GM23338 (cell line): ENCODE measurements around the gene RANGAP1. TPM values are rescaled to one million over a fixed set of nuclear protein-coding genes. Genes with fewer than 3 reads are reported as not detected.

Source experiments
- ATAC-seq: fragments of 200-7000 bp; cut with Tn5 transposase; 3 replicates; pipeline ENCODE4 v1.9.1; 2020
- DNase-seq: peaks from one replicate; pipeline ENCODE4 v3.0.0-alpha.2; 2015; ENCODE audit warnings: low spot score
- H2AFZ ChIP-seq: fragments of 200-600 bp; sonication (generic); 2 replicates; pipeline ENCODE4 v1.8.0; 2016; ENCODE audit warnings: antibody characterized with exemption, mild to moderate bottlenecking, moderate library complexity
- H3F3A ChIP-seq: fragments of 200-600 bp; sonication (generic); replicated peaks from 2 replicates; pipeline ENCODE4 v1.8.0; 2017; ENCODE audit warnings: antibody characterized with exemption, mixed run types, low read depth
- H3K27ac ChIP-seq: fragments of 200-600 bp; sonication (generic); 2 replicates; pipeline ENCODE4 v1.6.1; 2016; ENCODE audit warnings: low read depth
- H3K27me3 ChIP-seq: fragments of 200-600 bp; sonication (generic); 2 replicates; pipeline ENCODE4 v1.8.0; 2016; ENCODE audit warnings: mild to moderate bottlenecking, mixed run types, moderate library complexity; ENCODE audit not compliant: insufficient read depth
- H3K36me3 ChIP-seq: fragments of 200-600 bp; sonication (generic); 2 replicates; pipeline ENCODE4 v1.8.0; 2016; ENCODE audit warnings: mild to moderate bottlenecking; ENCODE audit not compliant: insufficient read depth
- H3K4me1 ChIP-seq: fragments of 200-600 bp; sonication (generic); 2 replicates; pipeline ENCODE4 v1.8.0; 2016; ENCODE audit warnings: mild to moderate bottlenecking, moderate library complexity; ENCODE audit not compliant: insufficient read depth
- H3K4me2 ChIP-seq: fragments of 200-600 bp; sonication (generic); 2 replicates; pipeline ENCODE4 v1.7.1; 2017; ENCODE audit warnings: mixed run types
- H3K4me3 ChIP-seq: fragments of 200-600 bp; sonication (generic); 2 replicates; pipeline ENCODE4 v1.6.1; 2016; ENCODE audit warnings: mixed run types
- H3K79me2 ChIP-seq: fragments of 200-600 bp; sonication (generic); replicated peaks from 2 replicates; pipeline ENCODE4 v1.8.0; 2017; ENCODE audit warnings: mild to moderate bottlenecking; ENCODE audit not compliant: insufficient read depth
- H3K9me2 ChIP-seq: fragments of 200-600 bp; sonication (generic); 2 replicates; pipeline ENCODE4 v1.8.0; 2017; ENCODE audit not compliant: insufficient read depth
- H4K20me1 ChIP-seq: fragments of 200-600 bp; sonication (generic); replicated peaks from 2 replicates; pipeline ENCODE4 v1.8.0; 2017; ENCODE audit warnings: mild to moderate bottlenecking; ENCODE audit not compliant: insufficient read depth
- H3K27ac Mint-ChIP-seq: 2 replicates; pipeline ENCODE4 v1.8.0; 2020; ENCODE audit warnings: inconsistent platforms, mild to moderate bottlenecking, moderate library complexity, mixed read lengths
- H3K27me3 Mint-ChIP-seq: 3 replicates; pipeline ENCODE4 v1.8.0; 2022; ENCODE audit warnings: low read depth, mild to moderate bottlenecking, moderate library complexity, mixed read lengths, inconsistent platforms; ENCODE audit not compliant: insufficient read depth, poor library complexity
- H3K36me3 Mint-ChIP-seq: 3 replicates; pipeline ENCODE4 v1.8.0; 2021; ENCODE audit warnings: low read depth, mild to moderate bottlenecking, inconsistent platforms, moderate library complexity, mixed read lengths
- H3K4me1 Mint-ChIP-seq: 3 replicates; pipeline ENCODE4 v1.8.0; 2020; ENCODE audit warnings: mild to moderate bottlenecking, inconsistent platforms, mixed read lengths
- H3K4me3 Mint-ChIP-seq: 3 replicates; pipeline ENCODE4 v1.8.0; 2021; ENCODE audit warnings: moderate library complexity, mild to moderate bottlenecking, inconsistent platforms, mixed read lengths
- H3K9me3 Mint-ChIP-seq: 3 replicates; pipeline ENCODE4 v1.8.0; 2020; ENCODE audit warnings: moderate library complexity, mild to moderate bottlenecking, inconsistent platforms, mixed read lengths
- CREB1 ChIP-seq: fragments of 250-450 bp; sonication (Bioruptor Pico); IDR thresholded peaks from 2 replicates; pipeline ENCODE4 v1.5.0; 2020; ENCODE audit warnings: low read depth, mild to moderate bottlenecking, moderate library complexity
- EZH2 ChIP-seq: fragments of 200-600 bp; sonication (generic); IDR thresholded peaks from one replicate; pipeline ENCODE4 v1.8.0; 2017; ENCODE audit warnings: antibody characterized with exemption, mild to moderate bottlenecking, low read depth; ENCODE audit not compliant: unreplicated experiment
- EZH2phosphoT487 ChIP-seq: fragments of 200-600 bp; sonication (generic); IDR thresholded peaks from one replicate; pipeline ENCODE4 v1.8.1; 2018; ENCODE audit warnings: antibody characterized with exemption; ENCODE audit not compliant: unreplicated experiment
- JUNB ChIP-seq: IDR thresholded peaks from one replicate; pipeline ENCODE4 v1.6.1; 2016; ENCODE audit warnings: antibody characterized with exemption; ENCODE audit not compliant: unreplicated experiment
- NANOG ChIP-seq: IDR thresholded peaks from 2 replicates; pipeline ENCODE4 v1.6.1; 2016; ENCODE audit warnings: antibody characterized with exemption, borderline replicate concordance
- POLR2AphosphoS5 ChIP-seq: IDR thresholded peaks from 2 replicates; pipeline ENCODE4 v1.6.1; 2016; ENCODE audit warnings: antibody characterized with exemption, low read depth
- STAT1 ChIP-seq: IDR thresholded peaks from one replicate; pipeline ENCODE4 v1.6.1; 2016; ENCODE audit warnings: antibody characterized with exemption; ENCODE audit not compliant: unreplicated experiment
- ZNF114 ChIP-seq: fragments of 250-450 bp; sonication (Bioruptor Pico); IDR thresholded peaks from 2 replicates; pipeline ENCODE4 v1.5.0; 2020; ENCODE audit warnings: mild to moderate bottlenecking, moderate library complexity
- ZNF331 ChIP-seq: fragments of 250-450 bp; sonication (Bioruptor Pico); IDR thresholded peaks from 2 replicates; pipeline ENCODE4 v1.5.0; 2020; ENCODE audit warnings: low read depth, mild to moderate bottlenecking, moderate library complexity
- polyA plus RNA-seq: library from polyadenylated mRNA; unstranded; fragments of >200 nt; fragmentation: Nextera tagmentation; extraction: Ambion mirVana; gene quantifications from 2 replicates; pipeline ENCODE4 v1.2.1, GENCODE V29; 2016
- total RNA-seq: library from RNA; depleted of rRNA; stranded (reverse); fragments of >200 nt; shearing (Covaris generic); gene quantifications from 2 replicates; pipeline ENCODE4 v1.2.3, GENCODE V29; 2014
- TF ChIP-seq, protein P1 (sequence below): IDR thresholded peaks from 2 replicates; pipeline ENCODE4 v1.6.1; 2016; ENCODE audit warnings: antibody characterized with exemption
- TF ChIP-seq, protein P2 (sequence below): fragments of 250-450 bp; sonication (Bioruptor Pico); IDR thresholded peaks from 2 replicates; pipeline ENCODE4 v1.5.0; 2020; ENCODE audit warnings: mild to moderate bottlenecking, moderate library complexity
- TF ChIP-seq, protein P3 (sequence below): IDR thresholded peaks from one replicate; pipeline ENCODE4 v1.6.1; 2018; ENCODE audit warnings: antibody characterized with exemption; ENCODE audit not compliant: unreplicated experiment
- TF ChIP-seq, protein P4 (sequence below), 2 experiments: fragments of 200-600 bp in 1 of 2; sonication (generic) in 1 of 2; conservative IDR thresholded peaks; 2 replicates each; pipeline versions ENCODE4 v1.5.1 to v1.6.1; 2016 to 2017; ENCODE audit warnings: antibody characterized with exemption in 2 of 2, low read depth in 2 of 2, mild to moderate bottlenecking in 2 of 2, moderate library complexity in 1 of 2

Gene RANGAP1
- total and polyA plus RNA-seq, 2 experiments from 2014 or later, result 54.7 to 141 TPM

DNA sequence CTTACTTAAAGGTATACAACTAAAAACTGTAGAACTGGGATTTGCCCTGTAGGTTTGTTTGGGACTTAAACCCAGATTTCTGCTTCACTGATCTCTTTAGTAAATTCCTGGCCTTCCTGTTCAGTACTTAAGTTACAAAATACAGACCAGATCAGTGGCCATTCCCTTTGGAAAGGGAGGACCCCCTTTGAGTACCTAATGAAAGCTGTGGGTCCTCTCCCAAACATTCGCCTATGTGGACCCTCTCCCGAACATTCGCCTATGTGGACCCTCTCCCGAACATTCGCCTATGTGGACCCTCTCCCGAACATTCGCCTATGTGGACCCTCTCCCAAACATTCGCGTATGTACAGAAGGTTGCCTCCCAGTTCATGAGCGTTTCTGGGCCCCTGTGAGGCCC is 70.6 kb downstream of the RANGAP1 start:
- H3K9me3 Mint-ChIP-seq, result peaks cover 16% of the 10 kb centered on the region
- peaks cover 84% of the 10 kb centered on the region for H3K36me3 Mint-ChIP-seq
- no peak overlapping the region for H3K27ac ChIP-seq

More for the DNA sequence above, 70.6 kb downstream of the RANGAP1 start:
- H3K27ac Mint-ChIP-seq, result no peak overlapping the region
- Histone ChIP-seq H4K20me1 (no peaks in the 10 kb centered on the region), H2AFZ (no peak overlapping the region), H3K36me3 (peaks cover 26% of the 10 kb centered on the region), H3K9me2 (no peaks in the 10 kb centered on the region), H3K79me2 (no peaks in the 10 kb centered on the region), H3K4me3 (no peak overlapping the region), H3F3A (peaks cover 6% of the 10 kb centered on the region; the same call in 1 of the 2 replicates), H3K4me1 (peaks cover 17% of the 10 kb centered on the region), H3K4me2 (no peak overlapping the region), H3K27me3 (no peaks in the 10 kb centered on the region)
- H3K4me3 Mint-ChIP-seq, result no peak overlapping the region; the same call in 2 of the 3 replicates
- TF ChIP-seq ZNF114 (CRISPR knock-in tag) (no peak), EZH2phosphoT487 (no peak), CREB1 (CRISPR knock-in tag) (no peak), EZH2 (no peak), STAT1 (no peak), NANOG (no peak), JUNB (no peak), ZNF331 (CRISPR knock-in tag) (no peak), POLR2AphosphoS5 (no peak)
- TF ChIP-seq, protein P1, sequence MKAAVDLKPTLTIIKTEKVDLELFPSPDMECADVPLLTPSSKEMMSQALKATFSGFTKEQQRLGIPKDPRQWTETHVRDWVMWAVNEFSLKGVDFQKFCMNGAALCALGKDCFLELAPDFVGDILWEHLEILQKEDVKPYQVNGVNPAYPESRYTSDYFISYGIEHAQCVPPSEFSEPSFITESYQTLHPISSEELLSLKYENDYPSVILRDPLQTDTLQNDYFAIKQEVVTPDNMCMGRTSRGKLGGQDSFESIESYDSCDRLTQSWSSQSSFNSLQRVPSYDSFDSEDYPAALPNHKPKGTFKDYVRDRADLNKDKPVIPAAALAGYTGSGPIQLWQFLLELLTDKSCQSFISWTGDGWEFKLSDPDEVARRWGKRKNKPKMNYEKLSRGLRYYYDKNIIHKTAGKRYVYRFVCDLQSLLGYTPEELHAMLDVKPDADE, result no peak
- TF ChIP-seq, protein P2, sequence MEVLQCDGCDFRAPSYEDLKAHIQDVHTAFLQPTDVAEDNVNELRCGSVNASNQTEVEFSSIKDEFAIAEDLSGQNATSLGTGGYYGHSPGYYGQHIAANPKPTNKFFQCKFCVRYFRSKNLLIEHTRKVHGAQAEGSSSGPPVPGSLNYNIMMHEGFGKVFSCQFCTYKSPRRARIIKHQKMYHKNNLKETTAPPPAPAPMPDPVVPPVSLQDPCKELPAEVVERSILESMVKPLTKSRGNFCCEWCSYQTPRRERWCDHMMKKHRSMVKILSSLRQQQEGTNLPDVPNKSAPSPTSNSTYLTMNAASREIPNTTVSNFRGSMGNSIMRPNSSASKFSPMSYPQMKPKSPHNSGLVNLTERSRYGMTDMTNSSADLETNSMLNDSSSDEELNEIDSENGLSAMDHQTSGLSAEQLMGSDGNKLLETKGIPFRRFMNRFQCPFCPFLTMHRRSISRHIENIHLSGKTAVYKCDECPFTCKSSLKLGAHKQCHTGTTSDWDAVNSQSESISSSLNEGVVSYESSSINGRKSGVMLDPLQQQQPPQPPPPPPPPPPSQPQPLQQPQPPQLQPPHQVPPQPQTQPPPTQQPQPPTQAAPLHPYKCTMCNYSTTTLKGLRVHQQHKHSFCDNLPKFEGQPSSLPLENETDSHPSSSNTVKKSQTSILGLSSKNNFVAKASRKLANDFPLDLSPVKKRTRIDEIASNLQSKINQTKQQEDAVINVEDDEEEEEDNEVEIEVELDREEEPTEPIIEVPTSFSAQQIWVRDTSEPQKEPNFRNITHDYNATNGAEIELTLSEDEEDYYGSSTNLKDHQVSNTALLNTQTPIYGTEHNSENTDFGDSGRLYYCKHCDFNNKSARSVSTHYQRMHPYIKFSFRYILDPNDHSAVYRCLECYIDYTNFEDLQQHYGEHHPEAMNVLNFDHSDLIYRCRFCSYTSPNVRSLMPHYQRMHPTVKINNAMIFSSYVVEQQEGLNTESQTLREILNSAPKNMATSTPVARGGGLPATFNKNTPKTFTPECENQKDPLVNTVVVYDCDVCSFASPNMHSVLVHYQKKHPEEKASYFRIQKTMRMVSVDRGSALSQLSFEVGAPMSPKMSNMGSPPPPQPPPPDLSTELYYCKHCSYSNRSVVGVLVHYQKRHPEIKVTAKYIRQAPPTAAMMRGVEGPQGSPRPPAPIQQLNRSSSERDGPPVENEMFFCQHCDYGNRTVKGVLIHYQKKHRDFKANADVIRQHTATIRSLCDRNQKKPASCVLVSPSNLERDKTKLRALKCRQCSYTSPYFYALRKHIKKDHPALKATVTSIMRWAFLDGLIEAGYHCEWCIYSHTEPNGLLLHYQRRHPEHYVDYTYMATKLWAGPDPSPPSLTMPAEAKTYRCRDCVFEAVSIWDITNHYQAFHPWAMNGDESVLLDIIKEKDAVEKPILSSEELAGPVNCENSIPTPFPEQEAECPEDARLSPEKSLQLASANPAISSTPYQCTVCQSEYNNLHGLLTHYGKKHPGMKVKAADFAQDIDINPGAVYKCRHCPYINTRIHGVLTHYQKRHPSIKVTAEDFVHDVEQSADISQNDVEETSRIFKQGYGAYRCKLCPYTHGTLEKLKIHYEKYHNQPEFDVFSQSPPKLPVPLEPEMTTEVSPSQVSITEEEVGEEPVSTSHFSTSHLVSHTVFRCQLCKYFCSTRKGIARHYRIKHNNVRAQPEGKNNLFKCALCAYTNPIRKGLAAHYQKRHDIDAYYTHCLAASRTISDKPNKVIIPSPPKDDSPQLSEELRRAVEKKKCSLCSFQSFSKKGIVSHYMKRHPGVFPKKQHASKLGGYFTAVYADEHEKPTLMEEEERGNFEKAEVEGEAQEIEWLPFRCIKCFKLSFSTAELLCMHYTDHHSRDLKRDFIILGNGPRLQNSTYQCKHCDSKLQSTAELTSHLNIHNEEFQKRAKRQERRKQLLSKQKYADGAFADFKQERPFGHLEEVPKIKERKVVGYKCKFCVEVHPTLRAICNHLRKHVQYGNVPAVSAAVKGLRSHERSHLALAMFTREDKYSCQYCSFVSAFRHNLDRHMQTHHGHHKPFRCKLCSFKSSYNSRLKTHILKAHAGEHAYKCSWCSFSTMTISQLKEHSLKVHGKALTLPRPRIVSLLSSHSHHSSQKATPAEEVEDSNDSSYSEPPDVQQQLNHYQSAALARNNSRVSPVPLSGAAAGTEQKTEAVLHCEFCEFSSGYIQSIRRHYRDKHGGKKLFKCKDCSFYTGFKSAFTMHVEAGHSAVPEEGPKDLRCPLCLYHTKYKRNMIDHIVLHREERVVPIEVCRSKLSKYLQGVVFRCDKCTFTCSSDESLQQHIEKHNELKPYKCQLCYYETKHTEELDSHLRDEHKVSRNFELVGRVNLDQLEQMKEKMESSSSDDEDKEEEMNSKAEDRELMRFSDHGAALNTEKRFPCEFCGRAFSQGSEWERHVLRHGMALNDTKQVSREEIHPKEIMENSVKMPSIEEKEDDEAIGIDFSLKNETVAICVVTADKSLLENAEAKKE (CRISPR knock-in tag), result no peak
- TF ChIP-seq, protein P3, sequence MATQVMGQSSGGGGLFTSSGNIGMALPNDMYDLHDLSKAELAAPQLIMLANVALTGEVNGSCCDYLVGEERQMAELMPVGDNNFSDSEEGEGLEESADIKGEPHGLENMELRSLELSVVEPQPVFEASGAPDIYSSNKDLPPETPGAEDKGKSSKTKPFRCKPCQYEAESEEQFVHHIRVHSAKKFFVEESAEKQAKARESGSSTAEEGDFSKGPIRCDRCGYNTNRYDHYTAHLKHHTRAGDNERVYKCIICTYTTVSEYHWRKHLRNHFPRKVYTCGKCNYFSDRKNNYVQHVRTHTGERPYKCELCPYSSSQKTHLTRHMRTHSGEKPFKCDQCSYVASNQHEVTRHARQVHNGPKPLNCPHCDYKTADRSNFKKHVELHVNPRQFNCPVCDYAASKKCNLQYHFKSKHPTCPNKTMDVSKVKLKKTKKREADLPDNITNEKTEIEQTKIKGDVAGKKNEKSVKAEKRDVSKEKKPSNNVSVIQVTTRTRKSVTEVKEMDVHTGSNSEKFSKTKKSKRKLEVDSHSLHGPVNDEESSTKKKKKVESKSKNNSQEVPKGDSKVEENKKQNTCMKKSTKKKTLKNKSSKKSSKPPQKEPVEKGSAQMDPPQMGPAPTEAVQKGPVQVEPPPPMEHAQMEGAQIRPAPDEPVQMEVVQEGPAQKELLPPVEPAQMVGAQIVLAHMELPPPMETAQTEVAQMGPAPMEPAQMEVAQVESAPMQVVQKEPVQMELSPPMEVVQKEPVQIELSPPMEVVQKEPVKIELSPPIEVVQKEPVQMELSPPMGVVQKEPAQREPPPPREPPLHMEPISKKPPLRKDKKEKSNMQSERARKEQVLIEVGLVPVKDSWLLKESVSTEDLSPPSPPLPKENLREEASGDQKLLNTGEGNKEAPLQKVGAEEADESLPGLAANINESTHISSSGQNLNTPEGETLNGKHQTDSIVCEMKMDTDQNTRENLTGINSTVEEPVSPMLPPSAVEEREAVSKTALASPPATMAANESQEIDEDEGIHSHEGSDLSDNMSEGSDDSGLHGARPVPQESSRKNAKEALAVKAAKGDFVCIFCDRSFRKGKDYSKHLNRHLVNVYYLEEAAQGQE, result no peak
- TF ChIP-seq, protein P4, sequence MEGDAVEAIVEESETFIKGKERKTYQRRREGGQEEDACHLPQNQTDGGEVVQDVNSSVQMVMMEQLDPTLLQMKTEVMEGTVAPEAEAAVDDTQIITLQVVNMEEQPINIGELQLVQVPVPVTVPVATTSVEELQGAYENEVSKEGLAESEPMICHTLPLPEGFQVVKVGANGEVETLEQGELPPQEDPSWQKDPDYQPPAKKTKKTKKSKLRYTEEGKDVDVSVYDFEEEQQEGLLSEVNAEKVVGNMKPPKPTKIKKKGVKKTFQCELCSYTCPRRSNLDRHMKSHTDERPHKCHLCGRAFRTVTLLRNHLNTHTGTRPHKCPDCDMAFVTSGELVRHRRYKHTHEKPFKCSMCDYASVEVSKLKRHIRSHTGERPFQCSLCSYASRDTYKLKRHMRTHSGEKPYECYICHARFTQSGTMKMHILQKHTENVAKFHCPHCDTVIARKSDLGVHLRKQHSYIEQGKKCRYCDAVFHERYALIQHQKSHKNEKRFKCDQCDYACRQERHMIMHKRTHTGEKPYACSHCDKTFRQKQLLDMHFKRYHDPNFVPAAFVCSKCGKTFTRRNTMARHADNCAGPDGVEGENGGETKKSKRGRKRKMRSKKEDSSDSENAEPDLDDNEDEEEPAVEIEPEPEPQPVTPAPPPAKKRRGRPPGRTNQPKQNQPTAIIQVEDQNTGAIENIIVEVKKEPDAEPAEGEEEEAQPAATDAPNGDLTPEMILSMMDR (conservative IDR thresholded peaks at IDR 0.05; ENCODE audit: low read depth in 2 of 2), result no peak
- peaks cover 8% of the 10 kb centered on the region for H3K27me3 Mint-ChIP-seq
- DNase-seq (no peak), ATAC-seq (no peak)
- H3K4me1 Mint-ChIP-seq, result peaks cover 23% of the 10 kb centered on the region
